Dermis lymphatic vessel endothelial cell (primary cell): ENCODE results near the gene NTRK3. TPM values are rescaled to one million over a fixed set of nuclear protein-coding genes. Genes with fewer than 3 reads are reported as not detected.

ENCODE experiments used
- total RNA-seq: library from RNA; depleted of rRNA; stranded (reverse); fragments of >200 nt; gene quantifications from 2 replicates; pipeline ENCODE4 v1.2.1, GENCODE V29; 2014

Gene NTRK3
- not detected in 2 replicates for total RNA-seq

GRCh38 chr15:88256279-88257230 is at the start of gene NTRK3:
TSS of gene NTRK3 (minus strand) at chr15:88256739. CDS start at chr15:88256153, 586 bp downstream.

Other genes with a start within 250 kb of the NTRK3 start
- gene MRPL46, start 210.6 kb upstream of the NTRK3 start, total RNA-seq, result 12.2 and 15.1 TPM in 2 replicates
- gene MRPS11, start 211.0 kb upstream of the NTRK3 start, total RNA-seq, result 29.0 and 35.6 TPM in 2 replicates